Activated effector memory CD4-positive, alpha-beta T cell treated with anti-CD3 and anti-CD28 coated beads, Interleukin-2, amount 50 U/mL, for 16 hours (primary cell): Measurements from ENCODE around the gene MRPL14.

Experiments
- DNase-seq: peaks from one replicate; pipeline ENCODE4 v3.0.0-alpha.2; 2020

Gene MRPL14

GRCh38 chr6:44064089-44064947 is 62.9 kb downstream of the MRPL14 start:
- DNase-seq, result no peak

GRCh38 chr6:44063561-44064059 is 63.6 kb downstream of the MRPL14 start:
- no peak for DNase-seq
